HFFc6 (cell line): ENCODE results near the gene SRSF9. TPM values are rescaled to one million over a fixed set of nuclear protein-coding genes. Genes with fewer than 3 reads are reported as not detected.

Source experiments
- DNase-seq: peaks from one replicate; pipeline ENCODE4 v3.0.0-alpha.2; 2018
- H3K27ac Mint-ChIP-seq: 2 replicates; pipeline ENCODE4 v1.8.0; 2020; ENCODE audit warnings: mild to moderate bottlenecking, mixed read lengths
- H3K27me3 Mint-ChIP-seq: 2 replicates; pipeline ENCODE4 v1.8.0; 2021; ENCODE audit warnings: mild to moderate bottlenecking, moderate library complexity, mixed read lengths; ENCODE audit not compliant: insufficient read depth
- H3K36me3 Mint-ChIP-seq: 2 replicates; pipeline ENCODE4 v1.8.0; 2021; ENCODE audit warnings: low read depth, mixed read lengths
- H3K4me1 Mint-ChIP-seq: 2 replicates; pipeline ENCODE4 v1.8.0; 2020; ENCODE audit warnings: low read depth, mixed read lengths
- H3K4me3 Mint-ChIP-seq: 2 replicates; pipeline ENCODE4 v1.8.0; 2020; ENCODE audit warnings: mild to moderate bottlenecking, moderate library complexity, mixed read lengths
- H3K9me3 Mint-ChIP-seq: 2 replicates; pipeline ENCODE4 v1.8.0; 2020; ENCODE audit warnings: mild to moderate bottlenecking, mixed read lengths
- total RNA-seq, 6 experiments: library from RNA; stranded (reverse); fragmentation: NEBNext Ultra II Directional; extraction: Animal tissue kit (Norgen Biotek cat#: 25700); gene quantifications; 2 replicates in 1 of 6; 3 replicates in 5 of 6; pipeline ENCODE4 v1.2.3, GENCODE V29; 2021
- TF ChIP-seq, protein P1 (sequence below): fragments of 200-600 bp; sonication (generic); IDR thresholded peaks from 2 replicates; pipeline ENCODE4 v1.5.0; 2021; ENCODE audit warnings: antibody characterized with exemption, mild to moderate bottlenecking

Gene SRSF9
- total RNA-seq, 6 experiments from 2014 or later: 232 to 247 (median 238) TPM

DNA sequence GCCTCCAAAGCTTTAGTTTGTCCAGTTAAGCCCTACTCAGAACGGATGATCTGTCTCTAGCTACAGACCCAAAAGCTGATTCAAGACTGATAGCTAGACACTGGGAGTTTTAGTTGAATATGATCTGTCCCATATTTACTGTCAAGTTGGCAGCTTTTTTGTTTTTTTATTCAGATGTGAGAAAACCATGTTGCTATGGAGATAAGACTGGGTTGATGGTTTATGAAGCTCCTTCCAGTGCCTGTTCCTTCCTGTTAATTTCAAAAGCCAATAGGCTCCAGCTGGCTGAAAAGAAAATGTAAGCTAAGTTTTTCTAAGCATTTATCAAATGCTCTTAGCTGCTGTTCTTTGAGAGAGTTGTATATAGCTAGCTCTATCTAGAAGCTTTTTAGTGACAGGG is 31.0 kb upstream of the SRSF9 start:
- Mint-ChIP-seq H3K4me1 (peaks cover 28% of the 10 kb centered on the region), H3K27me3 (0 out of 2 replicates have a peak, but pooled peaks cover 2% of the 10 kb centered on the region), H3K4me3 (no peak overlapping the region), H3K27ac (peak overlapping the region; percentile 63), H3K36me3 (peaks cover 37% of the 10 kb centered on the region), H3K9me3 (no peaks in the 10 kb centered on the region)
- peak; percentile 20 for DNase-seq
- TF ChIP-seq, protein P1, sequence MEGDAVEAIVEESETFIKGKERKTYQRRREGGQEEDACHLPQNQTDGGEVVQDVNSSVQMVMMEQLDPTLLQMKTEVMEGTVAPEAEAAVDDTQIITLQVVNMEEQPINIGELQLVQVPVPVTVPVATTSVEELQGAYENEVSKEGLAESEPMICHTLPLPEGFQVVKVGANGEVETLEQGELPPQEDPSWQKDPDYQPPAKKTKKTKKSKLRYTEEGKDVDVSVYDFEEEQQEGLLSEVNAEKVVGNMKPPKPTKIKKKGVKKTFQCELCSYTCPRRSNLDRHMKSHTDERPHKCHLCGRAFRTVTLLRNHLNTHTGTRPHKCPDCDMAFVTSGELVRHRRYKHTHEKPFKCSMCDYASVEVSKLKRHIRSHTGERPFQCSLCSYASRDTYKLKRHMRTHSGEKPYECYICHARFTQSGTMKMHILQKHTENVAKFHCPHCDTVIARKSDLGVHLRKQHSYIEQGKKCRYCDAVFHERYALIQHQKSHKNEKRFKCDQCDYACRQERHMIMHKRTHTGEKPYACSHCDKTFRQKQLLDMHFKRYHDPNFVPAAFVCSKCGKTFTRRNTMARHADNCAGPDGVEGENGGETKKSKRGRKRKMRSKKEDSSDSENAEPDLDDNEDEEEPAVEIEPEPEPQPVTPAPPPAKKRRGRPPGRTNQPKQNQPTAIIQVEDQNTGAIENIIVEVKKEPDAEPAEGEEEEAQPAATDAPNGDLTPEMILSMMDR: no peak

DNA sequence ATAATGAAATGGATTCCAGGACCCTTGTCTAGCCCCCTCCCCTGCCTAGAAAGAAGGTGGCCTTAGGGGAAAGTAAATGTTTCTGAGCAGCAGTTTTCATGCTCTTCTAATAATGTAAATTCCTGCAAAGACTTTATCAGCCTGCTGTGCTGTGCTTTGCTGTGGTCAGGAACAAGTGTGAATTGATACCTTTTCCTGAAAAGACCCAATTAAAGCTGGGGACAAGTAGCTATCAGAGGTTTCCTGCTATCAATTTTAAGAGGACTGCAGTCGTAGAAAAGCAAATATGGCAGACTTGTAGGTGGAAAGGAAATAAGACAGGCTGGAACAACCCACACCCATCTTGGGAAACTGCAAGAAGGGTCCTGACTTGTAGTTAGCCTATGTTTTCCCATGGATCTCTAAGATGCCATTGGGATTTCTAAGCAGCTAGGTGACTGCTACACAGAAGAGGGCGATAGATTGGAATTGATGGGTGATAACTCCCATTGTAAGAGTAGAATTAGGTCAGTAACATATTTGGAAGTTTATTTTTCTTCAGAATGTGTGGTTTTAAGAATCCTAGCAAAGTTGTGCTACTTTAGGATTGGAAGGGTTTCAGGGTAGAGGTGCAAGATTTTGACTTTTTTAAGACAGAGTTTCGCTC is 29.4 kb upstream of the SRSF9 start:
- TF ChIP-seq, protein P1: no peak
- peak overlapping the region; percentile 1; the same call in 1 of the 2 replicates for H3K4me3 Mint-ChIP-seq
- no peak overlapping the region for H3K27ac Mint-ChIP-seq
- H3K36me3 Mint-ChIP-seq: peaks cover 37% of the 10 kb centered on the region
- no peaks in the 10 kb centered on the region for H3K9me3 Mint-ChIP-seq
- DNase-seq: no peak
- H3K4me1 Mint-ChIP-seq: peaks cover 37% of the 10 kb centered on the region
- H3K27me3 Mint-ChIP-seq: peaks cover 2% of the 10 kb centered on the region; the same call in 1 of the 2 replicates

DNA sequence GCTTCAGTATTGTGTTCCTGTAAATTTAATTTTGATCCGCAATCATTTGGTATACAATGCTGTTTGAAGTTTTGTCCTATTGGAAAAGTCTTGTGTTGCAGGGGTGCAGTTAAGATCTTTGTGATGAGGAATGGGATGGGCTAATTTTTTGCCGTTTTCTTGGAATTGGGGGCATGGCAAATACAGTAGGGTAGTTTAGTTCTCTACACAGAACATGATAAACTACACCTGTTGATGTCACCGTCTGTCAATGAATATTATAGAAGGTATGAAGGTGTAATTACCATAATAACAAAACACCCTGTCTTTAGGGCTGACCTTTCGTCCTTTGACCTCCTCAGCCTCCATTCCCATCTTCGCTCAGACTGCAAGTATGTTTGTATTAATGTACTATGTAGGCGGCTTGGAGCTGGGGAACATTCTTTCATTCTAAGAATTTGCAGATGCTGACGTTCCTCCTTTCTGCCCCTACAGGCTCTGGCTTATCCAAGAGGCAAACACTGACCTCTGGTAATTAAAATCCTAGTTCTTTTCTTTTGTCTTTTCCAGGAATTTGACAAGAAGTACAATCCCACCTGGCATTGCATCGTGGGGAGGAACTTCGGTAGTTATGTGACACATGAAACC is 28.1 kb upstream of the SRSF9 start:
- H3K9me3 Mint-ChIP-seq: no peaks in the 10 kb centered on the region
- H3K27ac Mint-ChIP-seq: peak overlapping the region; percentile 75
- H3K27me3 Mint-ChIP-seq: peaks cover 2% of the 10 kb centered on the region; the same call in 1 of the 2 replicates
- peaks cover 37% of the 10 kb centered on the region for H3K4me1 Mint-ChIP-seq
- H3K4me3 Mint-ChIP-seq: peak overlapping the region; percentile 89
- H3K36me3 Mint-ChIP-seq: peaks cover 32% of the 10 kb centered on the region
- peak; percentile 5 for DNase-seq
- TF ChIP-seq, protein P1: no peak

DNA sequence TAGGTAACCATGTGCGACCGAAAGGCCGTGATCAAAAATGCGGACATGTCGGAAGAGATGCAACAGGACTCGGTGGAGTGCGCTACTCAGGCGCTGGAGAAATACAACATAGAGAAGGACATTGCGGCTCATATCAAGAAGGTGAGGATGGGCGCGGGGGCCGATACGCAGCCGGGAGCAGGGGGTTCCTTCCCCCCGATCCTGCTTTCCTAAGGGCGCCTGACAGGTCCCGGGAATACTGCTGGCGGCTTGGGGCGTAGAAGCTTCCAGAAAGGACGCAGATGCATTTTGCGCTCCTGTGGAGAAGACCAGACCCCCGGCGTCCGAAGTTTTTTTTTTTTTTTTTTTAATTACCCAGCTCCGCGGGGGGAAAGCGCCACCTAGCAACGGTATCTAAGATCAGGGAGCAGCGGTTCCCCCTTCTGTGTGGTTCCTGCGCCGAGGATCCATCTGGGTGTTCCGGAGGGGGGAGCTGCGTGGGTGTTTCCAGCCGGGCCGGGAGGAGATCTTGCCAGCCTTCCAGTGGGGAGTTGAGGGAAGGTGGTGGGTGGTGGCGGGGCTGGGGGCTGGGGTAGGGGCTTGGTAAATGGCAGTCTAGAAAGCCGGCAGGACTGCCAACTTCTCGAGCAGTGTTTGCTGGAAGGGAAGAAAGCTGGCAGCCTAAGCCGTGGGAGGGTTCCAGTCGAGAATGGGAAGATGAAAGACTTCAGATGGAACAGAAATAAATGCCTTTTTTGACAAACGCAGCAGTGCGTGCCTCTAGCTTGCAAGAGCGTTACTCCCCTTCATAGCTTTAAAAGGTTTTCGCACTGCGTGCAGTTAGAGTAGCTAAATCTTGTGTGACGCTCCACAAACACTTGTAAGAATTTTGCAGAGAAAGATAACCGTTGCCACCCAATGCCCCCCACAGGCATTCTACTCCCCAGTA is 27.1 kb upstream of the SRSF9 start:
- DNase-seq: peak; percentile 27
- Mint-ChIP-seq H3K4me3 (peak overlapping the region; percentile 89), H3K27ac (peak overlapping the region; percentile 75), H3K27me3 (no peaks in the 10 kb centered on the region; the same call in 1 of the 2 replicates), H3K9me3 (no peaks in the 10 kb centered on the region), H3K4me1 (peaks cover 37% of the 10 kb centered on the region), H3K36me3 (peaks cover 32% of the 10 kb centered on the region)
- TF ChIP-seq, protein P1: peak; percentile 17; the same call in 1 of the 2 replicates

DNA sequence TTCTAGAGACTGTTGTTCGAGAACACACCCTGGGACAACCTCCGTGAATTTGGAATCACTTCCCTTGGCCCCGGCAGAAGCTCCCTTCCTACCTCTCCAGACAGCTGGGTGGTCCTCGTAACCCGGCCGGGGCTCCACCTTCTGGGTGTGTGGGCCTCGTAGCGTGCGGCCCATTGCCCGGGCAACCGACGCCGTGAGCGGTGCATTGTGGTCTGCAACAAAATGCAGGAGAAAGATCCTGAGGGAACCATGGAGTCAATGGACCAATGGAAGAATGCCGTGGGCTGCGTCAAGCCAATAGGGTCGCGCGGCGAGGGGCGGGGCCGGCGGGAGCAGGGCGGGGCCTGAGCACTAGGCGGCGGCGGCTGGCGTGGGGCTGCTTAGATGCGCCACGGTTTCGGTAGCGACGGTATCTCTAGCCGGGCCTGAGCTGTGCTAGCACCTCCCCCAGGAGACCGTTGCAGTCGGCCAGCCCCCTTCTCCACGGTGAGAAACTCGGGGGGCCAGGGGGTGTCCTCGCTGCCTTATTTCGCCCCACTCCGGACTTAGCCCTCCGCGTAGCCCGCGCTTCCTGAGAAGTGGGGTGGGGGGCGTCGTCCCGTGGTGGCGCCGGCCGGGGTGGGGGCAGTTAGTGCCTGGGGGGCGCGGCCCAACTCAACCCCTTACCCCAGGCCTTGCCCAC is 26.3 kb upstream of the SRSF9 start, which contains the start of gene DYNLL1:
Gene DYNLL1 (plus strand): TSS at position 383 of the 682 bp plus-strand sequence. CDS start 309 bp downstream, outside the sequence.
- H3K27ac Mint-ChIP-seq: peak within 1 kb of the TSS; percentile 75
- H3K9me3 Mint-ChIP-seq: no peaks in the 10 kb centered on the region
- peak within 1 kb of the TSS; percentile 89 for H3K4me3 Mint-ChIP-seq
- peak; percentile 94 for DNase-seq
- H3K36me3 Mint-ChIP-seq: peaks cover 32% of the 10 kb centered on the region
- TF ChIP-seq, protein P1: no peak; the same call in 1 of the 2 replicates
- no peaks in the 10 kb centered on the region; the same call in 1 of the 2 replicates for H3K27me3 Mint-ChIP-seq
- peaks cover 37% of the 10 kb centered on the region for H3K4me1 Mint-ChIP-seq
